ENCODE measurements around the gene SNN.

DNA sequence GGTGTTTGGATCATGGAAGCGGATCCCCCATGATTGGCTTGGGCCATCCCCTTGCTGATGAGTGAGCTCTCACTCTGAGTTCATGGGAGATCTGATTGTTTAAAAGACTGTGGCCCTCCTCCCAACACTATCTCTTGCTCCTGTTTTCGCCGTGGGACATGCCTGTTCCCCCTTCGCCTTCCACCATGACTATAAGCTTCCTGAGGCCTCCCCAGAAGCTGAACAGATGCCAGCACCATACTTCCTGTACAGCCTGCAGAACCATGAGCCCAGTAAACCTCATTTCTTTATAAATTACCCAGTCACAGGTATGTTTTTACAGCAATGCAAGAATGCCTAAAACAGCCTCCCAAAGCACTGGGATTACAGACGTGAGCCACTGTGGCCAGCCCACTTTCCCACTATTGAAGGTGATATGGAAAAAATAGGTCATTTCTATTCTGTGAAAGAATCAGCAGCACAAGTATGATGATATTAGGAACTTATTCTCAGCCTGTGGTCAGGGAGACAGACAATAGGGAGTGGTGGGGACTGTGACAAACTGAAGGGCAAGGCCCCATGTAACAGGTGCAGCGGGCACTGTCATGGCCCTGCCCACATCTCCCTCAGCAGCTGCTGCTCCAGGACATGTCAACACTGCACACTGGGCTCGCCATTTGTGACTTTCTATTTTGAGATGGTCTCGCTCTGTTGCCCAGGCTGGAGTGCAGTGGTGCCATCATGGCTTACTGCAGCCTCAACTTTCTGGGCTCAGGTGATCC lies 47.8 kb upstream of the SNN start:
- TF ChIP-seq, protein P1, sequence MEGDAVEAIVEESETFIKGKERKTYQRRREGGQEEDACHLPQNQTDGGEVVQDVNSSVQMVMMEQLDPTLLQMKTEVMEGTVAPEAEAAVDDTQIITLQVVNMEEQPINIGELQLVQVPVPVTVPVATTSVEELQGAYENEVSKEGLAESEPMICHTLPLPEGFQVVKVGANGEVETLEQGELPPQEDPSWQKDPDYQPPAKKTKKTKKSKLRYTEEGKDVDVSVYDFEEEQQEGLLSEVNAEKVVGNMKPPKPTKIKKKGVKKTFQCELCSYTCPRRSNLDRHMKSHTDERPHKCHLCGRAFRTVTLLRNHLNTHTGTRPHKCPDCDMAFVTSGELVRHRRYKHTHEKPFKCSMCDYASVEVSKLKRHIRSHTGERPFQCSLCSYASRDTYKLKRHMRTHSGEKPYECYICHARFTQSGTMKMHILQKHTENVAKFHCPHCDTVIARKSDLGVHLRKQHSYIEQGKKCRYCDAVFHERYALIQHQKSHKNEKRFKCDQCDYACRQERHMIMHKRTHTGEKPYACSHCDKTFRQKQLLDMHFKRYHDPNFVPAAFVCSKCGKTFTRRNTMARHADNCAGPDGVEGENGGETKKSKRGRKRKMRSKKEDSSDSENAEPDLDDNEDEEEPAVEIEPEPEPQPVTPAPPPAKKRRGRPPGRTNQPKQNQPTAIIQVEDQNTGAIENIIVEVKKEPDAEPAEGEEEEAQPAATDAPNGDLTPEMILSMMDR (IDR thresholded peaks at IDR 0.05) = no peak
- TF ChIP-seq POLR2AphosphoS5 (IDR thresholded peaks at IDR 0.05; ENCODE audit: low read depth, low read length) = no peak
- TF ChIP-seq SIN3A (IDR thresholded peaks at IDR 0.05; ENCODE audit: borderline replicate concordance, insufficient read depth, low read depth, low read length) = no peak
- TF ChIP-seq TCF7L2 (IDR thresholded peaks at IDR 0.05; ENCODE audit: low read depth, low read length) = no peak
- TF ChIP-seq, protein P2, sequence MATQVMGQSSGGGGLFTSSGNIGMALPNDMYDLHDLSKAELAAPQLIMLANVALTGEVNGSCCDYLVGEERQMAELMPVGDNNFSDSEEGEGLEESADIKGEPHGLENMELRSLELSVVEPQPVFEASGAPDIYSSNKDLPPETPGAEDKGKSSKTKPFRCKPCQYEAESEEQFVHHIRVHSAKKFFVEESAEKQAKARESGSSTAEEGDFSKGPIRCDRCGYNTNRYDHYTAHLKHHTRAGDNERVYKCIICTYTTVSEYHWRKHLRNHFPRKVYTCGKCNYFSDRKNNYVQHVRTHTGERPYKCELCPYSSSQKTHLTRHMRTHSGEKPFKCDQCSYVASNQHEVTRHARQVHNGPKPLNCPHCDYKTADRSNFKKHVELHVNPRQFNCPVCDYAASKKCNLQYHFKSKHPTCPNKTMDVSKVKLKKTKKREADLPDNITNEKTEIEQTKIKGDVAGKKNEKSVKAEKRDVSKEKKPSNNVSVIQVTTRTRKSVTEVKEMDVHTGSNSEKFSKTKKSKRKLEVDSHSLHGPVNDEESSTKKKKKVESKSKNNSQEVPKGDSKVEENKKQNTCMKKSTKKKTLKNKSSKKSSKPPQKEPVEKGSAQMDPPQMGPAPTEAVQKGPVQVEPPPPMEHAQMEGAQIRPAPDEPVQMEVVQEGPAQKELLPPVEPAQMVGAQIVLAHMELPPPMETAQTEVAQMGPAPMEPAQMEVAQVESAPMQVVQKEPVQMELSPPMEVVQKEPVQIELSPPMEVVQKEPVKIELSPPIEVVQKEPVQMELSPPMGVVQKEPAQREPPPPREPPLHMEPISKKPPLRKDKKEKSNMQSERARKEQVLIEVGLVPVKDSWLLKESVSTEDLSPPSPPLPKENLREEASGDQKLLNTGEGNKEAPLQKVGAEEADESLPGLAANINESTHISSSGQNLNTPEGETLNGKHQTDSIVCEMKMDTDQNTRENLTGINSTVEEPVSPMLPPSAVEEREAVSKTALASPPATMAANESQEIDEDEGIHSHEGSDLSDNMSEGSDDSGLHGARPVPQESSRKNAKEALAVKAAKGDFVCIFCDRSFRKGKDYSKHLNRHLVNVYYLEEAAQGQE (IDR thresholded peaks at IDR 0.05; ENCODE audit: insufficient read depth in 1 of 2, low read depth in 2 of 2, low read length in 1 of 2) = no peak
